GM10266 (cell line): Measurements from ENCODE around the gene GPRASP3.
A peak's percentile ranks its signal among the peaks of the same experiment; 100 is the strongest.

Source experiments
- DNase-seq: peaks from one replicate; pipeline ENCODE4 v3.0.0; 2012; ENCODE audit errors: extremely low spot score
- TF ChIP-seq, protein P1 (sequence below): IDR thresholded peaks from 2 replicates; pipeline ENCODE4 v1.5.1; 2012; ENCODE audit warnings: mild to moderate bottlenecking, low read depth; ENCODE audit not compliant: control insufficient read depth, insufficient read depth; ENCODE audit errors: missing control alignments

The GPRASP3 gene

DNA sequence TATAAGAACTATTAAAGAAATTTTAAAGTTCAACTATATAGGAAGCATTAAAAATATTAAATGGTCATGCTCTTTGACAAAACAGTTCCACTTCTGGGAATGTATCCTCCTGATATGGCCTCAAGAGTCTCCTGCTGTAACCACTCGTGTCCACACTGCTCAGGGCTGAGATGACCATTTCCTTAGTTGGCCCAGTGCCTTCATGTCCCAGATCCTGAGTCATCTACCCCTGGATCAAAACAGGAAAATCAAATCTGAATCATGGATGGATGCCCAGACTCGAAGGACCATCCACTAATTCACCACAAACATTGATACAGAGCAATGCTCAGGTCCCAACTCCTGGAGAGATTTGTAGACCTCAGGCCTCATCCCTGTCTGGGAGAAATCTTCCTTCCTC lies 44.7 kb downstream of the GPRASP3 start:
- TF ChIP-seq, protein P1, sequence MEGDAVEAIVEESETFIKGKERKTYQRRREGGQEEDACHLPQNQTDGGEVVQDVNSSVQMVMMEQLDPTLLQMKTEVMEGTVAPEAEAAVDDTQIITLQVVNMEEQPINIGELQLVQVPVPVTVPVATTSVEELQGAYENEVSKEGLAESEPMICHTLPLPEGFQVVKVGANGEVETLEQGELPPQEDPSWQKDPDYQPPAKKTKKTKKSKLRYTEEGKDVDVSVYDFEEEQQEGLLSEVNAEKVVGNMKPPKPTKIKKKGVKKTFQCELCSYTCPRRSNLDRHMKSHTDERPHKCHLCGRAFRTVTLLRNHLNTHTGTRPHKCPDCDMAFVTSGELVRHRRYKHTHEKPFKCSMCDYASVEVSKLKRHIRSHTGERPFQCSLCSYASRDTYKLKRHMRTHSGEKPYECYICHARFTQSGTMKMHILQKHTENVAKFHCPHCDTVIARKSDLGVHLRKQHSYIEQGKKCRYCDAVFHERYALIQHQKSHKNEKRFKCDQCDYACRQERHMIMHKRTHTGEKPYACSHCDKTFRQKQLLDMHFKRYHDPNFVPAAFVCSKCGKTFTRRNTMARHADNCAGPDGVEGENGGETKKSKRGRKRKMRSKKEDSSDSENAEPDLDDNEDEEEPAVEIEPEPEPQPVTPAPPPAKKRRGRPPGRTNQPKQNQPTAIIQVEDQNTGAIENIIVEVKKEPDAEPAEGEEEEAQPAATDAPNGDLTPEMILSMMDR = no peak
- DNase-seq = no peak

DNA sequence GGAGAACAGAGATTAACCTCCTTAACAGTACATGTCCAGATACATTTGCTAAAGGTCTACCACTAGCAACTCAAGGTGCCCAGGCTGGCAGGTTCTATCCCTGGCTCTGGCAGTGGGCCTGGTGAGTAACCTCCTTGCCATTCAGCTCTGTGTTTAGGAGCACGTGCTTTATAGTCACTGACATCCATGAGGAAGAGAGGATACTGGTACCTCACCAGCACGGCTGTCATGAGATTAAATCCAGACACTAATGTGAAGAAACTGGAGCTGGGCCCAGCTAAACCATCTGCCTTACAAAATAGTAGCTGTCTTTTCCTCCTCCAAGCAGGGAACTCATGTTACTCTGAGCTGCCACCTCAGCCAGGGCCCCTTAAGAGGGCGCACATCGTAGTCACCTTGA lies 45.3 kb downstream of the GPRASP3 start:
- DNase-seq = no peak
- TF ChIP-seq, protein P1 = no peak

DNA sequence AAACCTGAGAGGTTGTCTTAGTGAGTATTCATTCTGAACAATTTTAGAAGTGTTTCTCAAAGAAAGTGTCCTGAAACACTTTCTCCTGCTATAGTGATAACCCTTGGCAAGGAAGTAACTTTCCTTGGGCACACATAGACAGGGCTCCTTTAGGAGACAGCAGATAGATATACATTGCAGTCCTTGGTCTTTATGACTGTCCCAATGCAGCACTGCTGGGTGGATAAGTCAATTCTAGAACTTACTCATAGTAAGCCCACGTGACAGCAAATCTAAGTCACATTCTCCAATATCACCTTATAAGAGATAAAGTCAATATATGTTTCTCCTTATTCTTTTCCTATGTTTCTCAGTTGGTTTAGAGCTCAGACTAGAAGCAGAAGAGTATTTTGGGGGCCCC lies 46.7 kb downstream of the GPRASP3 start:
- TF ChIP-seq, protein P1 = no peak

DNA sequence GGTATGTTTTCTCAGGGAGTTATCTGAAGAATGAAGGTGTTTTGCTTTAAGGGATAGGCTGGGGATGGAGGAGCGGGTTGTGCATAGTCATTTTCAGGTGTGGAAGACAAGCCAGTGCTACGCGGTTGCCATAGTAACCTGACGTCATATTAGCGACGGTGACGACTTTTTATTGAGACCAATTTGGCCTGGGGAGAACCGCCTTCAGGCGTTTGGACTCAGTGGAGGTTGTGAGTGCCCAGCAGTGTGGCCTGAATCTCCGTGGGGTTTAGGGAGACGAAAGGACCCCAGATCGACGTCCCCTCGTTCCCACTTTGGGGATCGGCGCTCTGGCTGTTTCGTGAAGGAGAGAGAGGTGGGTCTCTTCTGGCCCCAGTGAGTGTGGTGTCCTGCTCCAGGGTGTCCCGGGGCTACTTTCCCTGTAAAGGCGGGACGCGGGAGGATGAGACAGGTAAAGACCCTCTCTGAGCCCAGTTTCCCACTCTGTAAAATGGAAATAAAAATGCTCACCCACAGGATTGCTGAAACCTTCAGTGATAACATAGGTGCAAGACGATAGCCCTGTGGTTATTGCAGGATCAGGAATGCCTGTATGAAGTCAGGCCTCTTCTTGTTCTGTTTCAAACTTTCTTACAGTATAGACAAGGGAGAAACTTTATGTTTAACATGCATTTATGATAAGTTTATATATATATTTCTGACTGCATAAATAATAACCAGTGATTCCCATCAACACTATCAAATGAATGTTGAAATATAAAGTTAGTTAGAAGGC lies 48.6 kb downstream of the GPRASP3 start:
- DNase-seq = peak; percentile 61
- TF ChIP-seq, protein P1 = no peak

More for the DNA sequence above, 46.7 kb downstream of the GPRASP3 start:
- no peak for DNase-seq
